ENCODE data around the gene TMEM126A.
"Not testable (repeated sequence)": the region's sequence is repeated elsewhere in the genome, so short reads cannot be mapped to it uniquely, and the experiment has no call there.

The TMEM126A gene

DNA sequence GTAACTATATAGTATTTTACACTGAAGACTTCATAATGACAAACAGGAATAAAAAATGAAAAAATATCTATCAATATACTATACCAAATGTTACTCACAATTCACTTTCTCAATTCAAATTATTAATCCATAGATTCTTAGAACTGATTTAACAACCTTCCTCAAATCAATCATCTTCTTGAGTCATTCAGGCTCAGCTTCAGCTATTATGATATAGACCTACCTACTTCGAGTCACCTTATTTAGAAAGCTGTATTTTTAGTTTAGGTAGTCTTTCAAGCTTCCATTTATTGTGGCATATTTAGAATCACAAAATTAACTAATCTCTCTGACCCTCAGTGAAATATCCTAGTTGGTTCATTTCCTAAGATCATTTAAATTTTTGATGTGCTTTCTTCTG is 9.0 kb downstream of the TMEM126A start:
- Histone ChIP-seq H3K27ac (no peak overlapping the region), H4K20me1 (peaks cover 97% of the 10 kb centered on the region), H3K27me3 (no peaks in the 10 kb centered on the region), H3K9ac (no peak overlapping the region), H3K4me1 (peaks cover 30% of the 10 kb centered on the region), H3K9me3 (no peaks in the 10 kb centered on the region), H3K4me3 (no peak overlapping the region), H3K4me2 (no peak overlapping the region), H3K36me3 (peaks cover 75% of the 10 kb centered on the region)
- no peak for TF ChIP-seq Cebpa-rat (IDR thresholded peaks at IDR 0.05)

DNA sequence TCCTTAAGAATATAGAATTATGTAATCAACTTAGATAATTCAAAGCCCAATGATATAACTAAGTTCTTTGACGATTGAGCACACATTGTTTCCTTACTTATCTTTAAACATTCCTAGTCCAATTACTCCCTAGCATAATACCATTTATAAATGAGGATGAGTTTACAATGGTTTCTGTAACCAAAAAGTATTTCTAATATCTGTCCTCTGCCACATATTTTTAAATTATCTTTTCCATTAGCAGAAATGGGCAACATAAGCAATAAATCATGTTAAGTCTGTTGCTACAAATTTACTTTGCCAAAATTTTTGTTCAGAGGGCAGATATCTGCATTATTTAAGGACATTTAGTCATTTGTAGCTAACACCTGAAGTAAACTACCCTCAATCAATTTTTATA is 10.4 kb downstream of the TMEM126A start:
- peaks cover 38% of the 10 kb centered on the region for H3K4me1 ChIP-seq
- H3K36me3 ChIP-seq, result peaks cover 72% of the 10 kb centered on the region
- H3K4me2 ChIP-seq, result no peak overlapping the region
- H3K9me3 ChIP-seq, result no peaks in the 10 kb centered on the region
- H3K27ac ChIP-seq, result no peak overlapping the region
- no peak overlapping the region for H3K9ac ChIP-seq
- H3K4me3 ChIP-seq, result no peak overlapping the region
- H4K20me1 ChIP-seq, result peaks cover 97% of the 10 kb centered on the region
- no peaks in the 10 kb centered on the region for H3K27me3 ChIP-seq
- no peak for TF ChIP-seq Cebpa-rat (IDR thresholded peaks at IDR 0.05)

DNA sequence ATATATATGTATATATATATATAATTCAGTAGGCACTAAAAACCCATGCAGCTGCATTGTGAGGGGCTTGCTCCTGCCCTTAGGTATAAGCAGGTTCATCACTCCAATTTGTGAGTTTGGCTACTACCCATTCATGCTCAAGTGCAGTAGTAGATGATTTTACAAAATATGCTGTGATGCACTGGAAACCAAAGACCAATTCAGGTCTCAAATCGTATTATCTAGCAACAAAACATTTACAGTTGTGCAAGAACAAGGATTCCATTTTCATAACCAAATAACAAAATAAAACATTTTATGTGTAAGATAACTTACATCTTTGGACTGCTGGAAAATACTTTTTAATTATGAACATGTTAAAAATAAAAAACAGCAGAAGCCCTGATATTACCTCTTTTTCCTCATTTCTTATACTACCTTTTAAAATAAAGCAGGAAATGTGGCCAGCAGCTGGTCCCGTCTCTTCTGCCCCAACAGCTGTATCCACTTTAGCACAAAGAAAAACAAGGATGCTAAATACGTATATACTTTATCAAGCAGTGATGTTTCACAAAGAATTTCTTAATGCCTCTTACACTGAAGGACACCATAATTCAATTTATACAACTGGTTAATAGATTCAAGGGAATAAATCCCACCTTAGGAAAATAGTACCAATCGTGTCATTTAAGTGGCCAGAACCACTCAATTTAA is 14.4 kb downstream of the TMEM126A start:
- peak overlapping the region; percentile 98 for H3K9ac ChIP-seq
- peaks cover 76% of the 10 kb centered on the region for H4K20me1 ChIP-seq

DNA sequence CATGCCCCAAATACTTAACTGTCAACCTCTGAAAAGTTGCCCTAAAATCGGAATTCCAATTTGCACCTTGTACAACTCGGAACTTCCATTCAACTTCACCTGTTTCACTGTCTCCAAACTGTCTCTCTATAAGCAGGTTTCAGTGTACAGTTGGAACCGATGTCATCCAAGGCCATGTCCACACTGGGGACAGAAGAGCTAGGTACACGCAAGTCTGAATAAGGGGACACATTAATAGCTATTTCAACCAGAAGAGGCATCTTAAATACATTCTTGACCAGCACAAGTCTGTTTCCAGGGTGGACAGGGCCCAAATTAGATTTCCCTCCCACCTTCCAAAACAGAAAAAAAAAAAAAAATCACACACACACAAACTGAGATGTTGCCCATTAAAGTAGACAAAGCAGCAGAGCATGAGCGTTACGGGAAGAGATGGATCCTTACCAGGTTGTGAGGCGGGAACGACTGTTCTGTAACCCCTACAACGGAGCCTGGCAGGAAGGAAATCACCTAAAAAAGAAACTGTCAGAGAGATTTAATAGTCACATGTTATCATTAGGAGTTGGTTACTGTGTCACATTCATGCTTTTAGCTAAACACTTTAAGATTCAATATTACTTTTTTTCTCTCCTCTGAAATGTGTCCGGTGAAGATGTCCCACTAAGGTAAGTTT is 15.4 kb downstream of the TMEM126A start:
- Histone ChIP-seq H3K9ac (peak overlapping the region; percentile 98), H3K27ac (peak overlapping the region; percentile 99), H3K4me3 (peak overlapping the region; percentile 90), H3K9me3 (no peaks in the 10 kb centered on the region), H3K36me3 (peaks cover 27% of the 10 kb centered on the region), H3K4me1 (peaks cover 46% of the 10 kb centered on the region), H3K27me3 (no peaks in the 10 kb centered on the region), H3K4me2 (peak overlapping the region; percentile 95), H4K20me1 (peaks cover 65% of the 10 kb centered on the region)
- TF ChIP-seq Cebpa-rat (IDR thresholded peaks at IDR 0.05), result no peak

More for the DNA sequence above, 14.4 kb downstream of the TMEM126A start:
- H3K9me3 ChIP-seq, result no peaks in the 10 kb centered on the region
- no peak for TF ChIP-seq Cebpa-rat (IDR thresholded peaks at IDR 0.05)
- peaks cover 38% of the 10 kb centered on the region for H3K36me3 ChIP-seq
- peak overlapping the region; percentile 90 for H3K4me3 ChIP-seq
- H3K4me2 ChIP-seq, result peak overlapping the region; percentile 95
- no peak overlapping the region for H3K27ac ChIP-seq
- peaks cover 46% of the 10 kb centered on the region for H3K4me1 ChIP-seq
- H3K27me3 ChIP-seq, result no peaks in the 10 kb centered on the region

DNA sequence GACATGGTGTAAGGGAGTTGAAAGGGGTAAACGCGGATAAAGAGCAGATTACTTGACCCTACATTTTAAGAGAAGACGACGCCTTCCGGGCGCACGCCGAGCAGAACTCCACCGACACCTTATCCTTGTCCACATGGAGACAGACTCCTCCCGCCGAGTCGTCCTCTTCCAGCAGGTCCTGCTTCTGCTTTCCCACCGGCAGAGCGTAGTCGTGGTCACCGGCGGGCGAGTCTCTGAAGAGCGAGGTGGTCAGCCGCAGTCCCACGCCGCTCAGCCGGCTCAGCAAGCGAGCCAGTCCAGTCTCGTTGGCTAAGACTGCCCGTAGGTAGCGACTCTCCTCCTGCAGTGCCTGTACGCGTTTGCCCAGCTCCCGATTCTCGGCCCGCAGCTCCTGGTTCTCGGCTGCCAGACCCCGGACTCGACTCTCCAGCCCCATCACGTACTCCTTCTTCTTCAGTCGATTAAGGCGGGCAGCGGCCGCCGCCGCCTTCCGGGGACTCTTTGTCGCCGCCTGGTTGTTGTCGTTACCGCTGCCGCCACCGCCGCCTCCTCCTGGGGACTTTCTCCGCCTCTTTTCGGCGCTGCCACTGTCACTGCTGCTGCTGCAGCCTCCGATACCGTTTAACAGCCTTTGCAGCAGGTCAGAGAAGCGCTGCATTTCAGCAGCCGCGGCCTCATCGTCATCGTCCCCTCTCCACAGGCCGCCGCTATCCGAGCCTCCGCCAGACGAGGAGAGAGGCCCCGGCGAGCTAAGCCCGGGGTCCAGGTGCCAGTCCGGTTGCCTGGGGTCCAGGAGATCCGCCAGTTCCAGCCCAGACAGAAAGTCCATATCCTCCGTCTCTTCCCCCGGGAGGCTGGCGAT is 16.2 kb downstream of the TMEM126A start:
- TF ChIP-seq Cebpa-rat (IDR thresholded peaks at IDR 0.05), result no peak
- no peaks in the 10 kb centered on the region for H3K9me3 ChIP-seq
- H4K20me1 ChIP-seq, result peaks cover 57% of the 10 kb centered on the region
- H3K27me3 ChIP-seq, result no peaks in the 10 kb centered on the region
- H3K27ac ChIP-seq, result peak overlapping the region; percentile 99
- peaks cover 45% of the 10 kb centered on the region for H3K4me1 ChIP-seq
- peak overlapping the region; percentile 95 for H3K4me2 ChIP-seq
- peak overlapping the region; percentile 98 for H3K9ac ChIP-seq
- H3K4me3 ChIP-seq, result peak overlapping the region; percentile 90
- H3K36me3 ChIP-seq, result peaks cover 21% of the 10 kb centered on the region

DNA sequence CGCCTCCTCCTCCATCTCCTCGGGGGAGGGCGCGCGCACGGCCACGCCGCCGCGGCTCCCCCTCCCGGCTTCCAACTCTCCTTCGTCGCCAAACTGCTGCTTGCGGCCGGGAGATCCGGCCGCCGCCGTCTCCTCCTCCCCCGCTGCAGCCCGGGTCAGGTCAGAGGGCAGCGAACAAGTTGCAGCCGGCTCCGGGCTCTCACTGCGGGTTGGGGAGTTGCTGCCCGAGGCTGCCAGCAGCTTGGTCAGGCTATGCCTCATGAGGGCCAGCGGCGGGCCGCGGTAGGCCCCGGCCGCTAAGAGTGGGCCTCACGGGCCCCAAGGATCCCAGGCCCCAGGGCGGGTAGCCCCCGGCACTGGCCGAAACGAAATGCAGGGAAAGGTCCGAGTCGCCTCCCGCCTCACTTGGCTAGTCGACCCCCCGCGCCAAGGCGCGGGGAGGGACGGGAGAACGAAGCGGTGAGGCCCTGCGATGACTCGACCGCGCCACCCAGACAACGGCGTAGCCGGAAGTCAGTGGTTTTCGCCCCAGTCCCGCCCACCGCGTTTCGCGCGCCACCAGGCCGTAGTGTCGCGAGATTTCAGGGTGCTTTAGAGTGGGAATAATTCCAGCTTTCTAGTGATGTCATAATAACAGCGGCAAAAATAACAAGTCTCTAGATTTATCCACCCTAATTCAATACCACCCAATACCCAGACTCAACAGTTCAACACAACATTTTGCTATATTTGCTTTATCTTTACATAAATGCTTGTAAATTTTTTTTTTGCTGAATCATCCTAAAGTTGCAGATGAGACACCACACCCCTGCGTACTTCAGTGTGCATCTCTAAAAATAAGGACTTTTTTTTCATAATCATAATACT is 17.1 kb downstream of the TMEM126A start, which contains the start of gene CREBZF:
Gene CREBZF (minus strand): TSS at position 515 of the 867 bp plus-strand sequence. CDS start 254 bp downstream, at position 261.
- H3K27me3 ChIP-seq, result no peaks in the 10 kb centered on the region
- H3K27ac ChIP-seq, result peak within 1 kb of the TSS; percentile 99
- TF ChIP-seq Cebpa-rat (IDR thresholded peaks at IDR 0.05), result no peak
- H4K20me1 ChIP-seq, result peaks cover 49% of the 10 kb centered on the region
- peak within 1 kb of the TSS; percentile 98 for H3K9ac ChIP-seq
- peak within 1 kb of the TSS; percentile 90 for H3K4me3 ChIP-seq
- H3K4me2 ChIP-seq, result peak within 1 kb of the TSS; percentile 95
- no peaks in the 10 kb centered on the region for H3K9me3 ChIP-seq
- H3K36me3 ChIP-seq, result peaks cover 13% of the 10 kb centered on the region
- H3K4me1 ChIP-seq, result peaks cover 36% of the 10 kb centered on the region

DNA sequence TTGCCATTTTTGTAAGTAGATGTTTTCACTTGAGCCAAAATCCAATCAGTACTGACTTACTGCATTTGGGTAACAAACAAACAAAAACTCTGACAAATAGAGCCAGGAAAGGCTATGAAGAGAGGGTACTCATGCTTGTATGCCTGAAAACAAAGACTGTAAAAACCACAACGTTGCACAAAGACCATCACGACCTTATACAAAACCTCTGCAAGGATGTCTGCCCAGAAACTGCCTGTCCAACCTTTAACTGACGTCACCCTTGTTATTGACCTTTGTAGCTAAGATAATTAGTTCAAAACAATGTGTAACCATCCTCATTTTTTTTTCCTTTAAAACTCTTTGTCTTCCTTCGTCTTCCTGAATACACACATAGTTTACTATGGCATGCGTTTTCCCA is 18.0 kb downstream of the TMEM126A start:
- H3K9me3 ChIP-seq, result no peaks in the 10 kb centered on the region
- no peaks in the 10 kb centered on the region for H3K27me3 ChIP-seq
- H3K4me1 ChIP-seq, result peaks cover 27% of the 10 kb centered on the region
- no peak overlapping the region for H3K9ac ChIP-seq
- no peak overlapping the region for H3K27ac ChIP-seq
- peaks cover 40% of the 10 kb centered on the region for H4K20me1 ChIP-seq
- H3K36me3 ChIP-seq, result peaks cover 4% of the 10 kb centered on the region; the same call in 1 of the 2 replicates
- H3K4me3 ChIP-seq, result peak overlapping the region; percentile 90; the same call in 1 of the 2 replicates
- peak overlapping the region; percentile 95 for H3K4me2 ChIP-seq
- no peak for TF ChIP-seq Cebpa-rat (IDR thresholded peaks at IDR 0.05)

DNA sequence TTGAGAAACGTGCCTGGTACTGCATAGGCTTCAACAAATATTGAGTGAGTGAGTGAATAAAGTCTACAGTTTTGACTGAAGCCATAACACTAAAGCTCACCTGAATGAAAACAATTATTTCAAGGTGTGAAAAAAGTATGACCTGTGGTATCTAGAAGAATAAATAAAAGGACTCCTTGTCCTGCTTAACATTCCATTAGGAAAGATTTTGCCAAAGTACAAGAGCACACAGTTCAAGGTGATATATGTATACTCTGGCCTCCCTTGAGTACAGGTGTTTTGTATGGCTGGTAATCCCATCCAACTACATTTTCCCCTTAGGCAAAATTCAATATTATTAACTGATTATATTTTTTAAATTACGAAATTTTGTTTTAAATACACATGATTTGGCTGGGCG is 18.9 kb downstream of the TMEM126A start:
- H3K4me1 ChIP-seq, result peaks cover 18% of the 10 kb centered on the region
- H3K4me3 ChIP-seq, result no peak overlapping the region
- no peaks in the 10 kb centered on the region for H3K27me3 ChIP-seq
- no peak overlapping the region for H3K4me2 ChIP-seq
- TF ChIP-seq Cebpa-rat (IDR thresholded peaks at IDR 0.05), result no peak
- H3K27ac ChIP-seq, result no peak overlapping the region
- peaks cover 4% of the 10 kb centered on the region; the same call in 1 of the 2 replicates for H3K9me3 ChIP-seq
- peaks cover 30% of the 10 kb centered on the region for H4K20me1 ChIP-seq
- H3K36me3 ChIP-seq, result 0 out of 2 replicates have a peak, but pooled peaks cover 3% of the 10 kb centered on the region
- no peak overlapping the region for H3K9ac ChIP-seq

DNA sequence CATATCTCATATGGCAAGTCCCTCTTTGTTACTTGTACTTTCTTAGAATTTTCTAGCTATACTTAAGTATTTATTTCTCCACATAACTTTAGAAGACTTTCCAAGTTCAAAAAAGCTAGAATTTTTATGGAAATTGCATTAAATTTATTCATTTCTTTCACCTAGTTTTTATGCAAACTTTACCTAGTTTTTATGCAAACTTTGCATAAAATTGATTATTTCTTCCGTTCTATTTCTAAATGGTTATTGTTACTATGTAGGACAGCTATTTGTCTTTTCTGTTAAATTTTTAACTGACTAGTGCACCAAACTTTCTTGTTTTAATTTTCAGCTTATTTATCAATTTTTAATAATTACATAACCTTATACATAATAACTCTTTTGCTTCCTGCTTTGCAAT is 20.4 kb downstream of the TMEM126A start:
- H3K4me3 ChIP-seq, result no peak overlapping the region
- no peak for TF ChIP-seq Cebpa-rat (IDR thresholded peaks at IDR 0.05)
- no peaks in the 10 kb centered on the region for H3K27me3 ChIP-seq
- 0 out of 2 replicates have a peak, but pooled peaks cover under 1% of the 10 kb centered on the region for H3K36me3 ChIP-seq
- H3K4me1 ChIP-seq, result peaks cover 9% of the 10 kb centered on the region; the same call in 1 of the 2 replicates
- no peak overlapping the region for H3K27ac ChIP-seq
- peaks cover 16% of the 10 kb centered on the region for H4K20me1 ChIP-seq
- H3K9ac ChIP-seq, result no peak overlapping the region
- H3K4me2 ChIP-seq, result no peak overlapping the region
- peaks cover 4% of the 10 kb centered on the region; the same call in 1 of the 2 replicates for H3K9me3 ChIP-seq

DNA sequence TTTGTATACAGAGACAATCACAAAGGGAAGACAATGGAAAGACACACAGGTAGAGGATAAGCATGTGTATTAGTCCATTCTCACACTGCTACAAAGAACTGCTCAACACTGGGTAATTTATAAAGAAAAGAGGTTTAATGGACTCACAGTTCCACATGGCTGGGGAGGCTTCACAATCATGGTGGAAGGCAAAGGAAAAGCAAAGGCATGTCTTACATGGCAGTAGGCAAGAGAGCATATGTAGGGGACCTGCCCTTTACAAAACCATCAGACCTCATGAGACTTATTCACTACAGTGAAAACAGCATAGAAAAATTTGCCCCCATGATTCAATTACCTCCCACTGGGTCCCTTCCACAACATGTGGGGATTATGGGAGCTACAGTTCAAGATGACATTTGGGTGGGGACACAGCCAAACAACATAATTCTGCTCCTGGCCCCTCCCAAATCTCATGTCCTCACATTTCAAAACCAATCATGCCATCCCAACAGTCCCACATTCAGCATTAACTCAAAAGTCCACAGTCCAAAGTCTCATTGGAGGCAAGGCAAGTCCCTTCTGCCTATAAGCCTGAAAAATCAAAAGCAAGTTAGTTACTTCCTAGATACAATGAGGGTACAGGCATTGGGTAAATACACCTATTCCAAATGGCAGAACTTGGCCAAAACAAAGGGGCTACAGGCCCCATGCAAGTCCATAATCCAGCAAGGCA is 23.3 kb downstream of the TMEM126A start:
- not testable (repeated sequence) for H3K4me1 ChIP-seq, H3K9ac ChIP-seq, H3K27me3 ChIP-seq, H4K20me1 ChIP-seq, H3K36me3 ChIP-seq, H3K4me3 ChIP-seq, H3K27ac ChIP-seq, H3K4me2 ChIP-seq
- peaks cover 16% of the 10 kb centered on the region for H3K9me3 ChIP-seq
